Spleen (tissue), 7 donors: ENCODE data around the gene SH3GLB1.

ENCODE experiments used
- CTCF ChIP-seq, 11 experiments: fragments of 200-600 bp in 7 of 11; fragments of 450-650 bp in 4 of 11; sonication (generic) in 4 of 11; IDR thresholded peaks in 8 of 11; conservative IDR thresholded peaks in 3 of 11; 1 replicate in 7 of 11; 2 replicates in 4 of 11; pipeline versions ENCODE4 v1.4.0 to v1.8.0; 2016 to 2021; ENCODE audit warnings: antibody characterized with exemption in 11 of 11, inconsistent platforms in 4 of 11, mild to moderate bottlenecking in 1 of 11
- POLR2A ChIP-seq, 3 donors: fragments of 450-650 bp; IDR thresholded peaks; one replicate each; pipeline ENCODE4 v1.5.1; 2017; ENCODE audit warnings: antibody characterized with exemption in 3 of 3, mild to moderate bottlenecking in 1 of 3
- donor health status: DM: no; HTN: no; CAD: no; lungs with moderate emphysema.
- donor health status: DM: no; HTN: no; CAD: no.
- donor health status: DM: no; HTN: no; CAD: no.

GRCh38 chr1:86758570-86758969 lies 54.2 kb downstream of the SH3GLB1 start:
- TF ChIP-seq POLR2A (IDR thresholded peaks at IDR 0.05) (no peak), CTCF (IDR thresholded peaks at IDR 0.05 in 8 of 11, conservative IDR thresholded peaks at IDR 0.05 in 3 of 11) (no peak)
